GM12873 (cell line): ENCODE measurements around the gene TMEM273.

Source experiments
- CTCF ChIP-seq: IDR thresholded peaks from 2 replicates; pipeline ENCODE4 v1.5.1; 2012; ENCODE audit warnings: low read depth, mild to moderate bottlenecking, moderate library complexity, low read length, control low read depth; ENCODE audit not compliant: insufficient read depth; ENCODE audit errors: missing control alignments

The TMEM273 gene

GRCh38 chr10:49166484-49167400 lies 21.4 kb downstream of the TMEM273 start:
- no peak for TF ChIP-seq CTCF

GRCh38 chr10:49165821-49166483 lies 22.2 kb downstream of the TMEM273 start:
- TF ChIP-seq CTCF, result no peak

GRCh38 chr10:49165259-49165658 lies 22.9 kb downstream of the TMEM273 start:
- TF ChIP-seq CTCF, result no peak

- TF ChIP-seq CTCF, result peak; percentile 95
These were observed 23.5 kb downstream of the TMEM273 start for GRCh38 chr10:49164559-49165188.

- TF ChIP-seq CTCF, result no peak
These were observed 24.4 kb downstream of the TMEM273 start for GRCh38 chr10:49163741-49164140.

GRCh38 chr10:49162761-49163310 lies 25.4 kb downstream of the TMEM273 start:
- TF ChIP-seq CTCF, result no peak

- no peak for TF ChIP-seq CTCF
These were observed 26.1 kb downstream of the TMEM273 start for GRCh38 chr10:49162063-49162462.
